Epithelial cell of prostate (primary cell): Measurements from ENCODE around the gene E2F3.

ENCODE experiments used
- DNase-seq: peaks from one replicate; pipeline ENCODE4 v3.0.0-alpha.2; 2011; ENCODE audit warnings: low read depth, low spot score
- H3K27ac ChIP-seq: fragments of 450-650 bp; 2 replicates; pipeline ENCODE4 v1.5.1; 2017; ENCODE audit warnings: mild to moderate bottlenecking

Gene E2F3

GRCh38 chr6:20400456-20401204 is 1.0 kb upstream of the E2F3 start:
- peak overlapping the region; percentile 95 for H3K27ac ChIP-seq
- no peak for DNase-seq

GRCh38 chr6:20402092-20402341 is 338 bp downstream of the E2F3 start:
- H3K27ac ChIP-seq: peak overlapping the region; percentile 95
- DNase-seq: no peak

GRCh38 chr6:20402342-20403069 is 827 bp downstream of the E2F3 start:
- peak overlapping the region; percentile 95 for H3K27ac ChIP-seq
- no peak for DNase-seq

GRCh38 chr6:20403070-20403765 is 1.5 kb downstream of the E2F3 start:
- no peak for DNase-seq
- H3K27ac ChIP-seq: peak overlapping the region; percentile 95

- peak overlapping the region; percentile 95 for H3K27ac ChIP-seq
- DNase-seq: no peak
Measured at GRCh38 chr6:20403766-20404640, 2.3 kb downstream of the E2F3 start.

- no peak for DNase-seq
- peak overlapping the region; percentile 95 for H3K27ac ChIP-seq
Measured at GRCh38 chr6:20404641-20405032, 3.0 kb downstream of the E2F3 start.

- H3K27ac ChIP-seq: no peak overlapping the region
- no peak for DNase-seq
Measured at GRCh38 chr6:20408851-20409250, 7.2 kb downstream of the E2F3 start.

GRCh38 chr6:20409427-20409971 is 7.8 kb downstream of the E2F3 start:
- H3K27ac ChIP-seq: no peak overlapping the region
- DNase-seq: no peak

GRCh38 chr6:20411544-20411943 is 9.9 kb downstream of the E2F3 start:
- no peak for DNase-seq
- H3K27ac ChIP-seq: no peak overlapping the region

- DNase-seq: no peak
Measured at GRCh38 chr6:20411953-20412681, 10.4 kb downstream of the E2F3 start.

GRCh38 chr6:20412682-20413073 is 11.0 kb downstream of the E2F3 start:
- DNase-seq: no peak
- no peak overlapping the region for H3K27ac ChIP-seq

More at GRCh38 chr6:20411953-20412681, 10.4 kb downstream of the E2F3 start:
- H3K27ac ChIP-seq: no peak overlapping the region

- H3K27ac ChIP-seq: no peak overlapping the region
- no peak for DNase-seq
Measured at GRCh38 chr6:20413826-20414225, 12.1 kb downstream of the E2F3 start.

- no peak overlapping the region for H3K27ac ChIP-seq
- no peak for DNase-seq
Measured at GRCh38 chr6:20414711-20415110, 13.0 kb downstream of the E2F3 start.

- no peak for DNase-seq
- no peak overlapping the region for H3K27ac ChIP-seq
Measured at GRCh38 chr6:20415304-20415703, 13.6 kb downstream of the E2F3 start.

- no peak for DNase-seq
- no peak overlapping the region for H3K27ac ChIP-seq
Measured at GRCh38 chr6:20415712-20416454, 14.2 kb downstream of the E2F3 start.

GRCh38 chr6:20416567-20417345 is 15.1 kb downstream of the E2F3 start:
- H3K27ac ChIP-seq: no peak overlapping the region
- DNase-seq: no peak

- no peak overlapping the region for H3K27ac ChIP-seq
- no peak for DNase-seq
Measured at GRCh38 chr6:20417819-20418218, 16.1 kb downstream of the E2F3 start.
